ENCODE measurements around the gene C16orf74.

GRCh38 chr16:85796599-85796998 is 45.7 kb upstream of the C16orf74 start:
- TF ChIP-seq BACH2 (CRISPR knock-in tag; IDR thresholded peaks at IDR 0.05; ENCODE audit: borderline replicate concordance) (no peak), PPARA (CRISPR knock-in tag; IDR thresholded peaks at IDR 0.05; ENCODE audit: borderline replicate concordance) (no peak)
